Spleen (tissue), 7 donors: ENCODE results near the gene DSN1.

Experiments used
- POLR2AphosphoS5 ChIP-seq, 3 donors: sonication (generic); formaldehyde crosslinking; IDR thresholded peaks; one replicate each; pipeline ENCODE4 v1.5.1; 2017; ENCODE audit warnings: antibody characterized with exemption in 3 of 3
- TF ChIP-seq, protein P1 (sequence below), 11 experiments: fragments of 200-600 bp in 7 of 11; fragments of 450-650 bp in 4 of 11; sonication (generic) in 4 of 11; IDR thresholded peaks in 8 of 11; conservative IDR thresholded peaks in 3 of 11; 1 replicate in 7 of 11; 2 replicates in 4 of 11; pipeline versions ENCODE4 v1.4.0 to v1.8.0; 2016 to 2021; ENCODE audit warnings: antibody characterized with exemption in 11 of 11, inconsistent platforms in 4 of 11, mild to moderate bottlenecking in 1 of 11
- donor health status: DM: no; HTN: no; CAD: no; lungs with moderate emphysema.
- donor health status: DM: no; HTN: no; CAD: no.
- donor health status: DM: no; HTN: no; CAD: no.

DNA sequence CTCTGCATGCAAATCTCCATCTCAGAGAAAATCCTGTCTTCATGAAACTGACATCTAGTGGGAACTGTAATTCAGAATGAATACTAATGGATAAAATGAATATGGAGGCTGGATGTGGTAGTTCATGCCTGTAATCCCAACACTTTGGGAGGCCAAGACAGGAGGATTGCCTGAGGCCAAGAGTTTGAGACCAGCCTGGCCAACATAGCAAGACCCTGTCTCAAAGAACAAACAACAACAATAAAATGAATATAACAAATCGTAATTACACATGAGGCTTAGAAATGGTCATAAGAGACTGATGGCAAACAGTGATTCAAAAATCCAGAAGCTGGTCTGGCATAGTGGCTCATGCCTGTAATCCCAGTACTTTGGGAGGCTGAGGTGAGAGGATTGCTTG, 44.6 kb upstream of the DSN1 start:
- TF ChIP-seq, protein P1, sequence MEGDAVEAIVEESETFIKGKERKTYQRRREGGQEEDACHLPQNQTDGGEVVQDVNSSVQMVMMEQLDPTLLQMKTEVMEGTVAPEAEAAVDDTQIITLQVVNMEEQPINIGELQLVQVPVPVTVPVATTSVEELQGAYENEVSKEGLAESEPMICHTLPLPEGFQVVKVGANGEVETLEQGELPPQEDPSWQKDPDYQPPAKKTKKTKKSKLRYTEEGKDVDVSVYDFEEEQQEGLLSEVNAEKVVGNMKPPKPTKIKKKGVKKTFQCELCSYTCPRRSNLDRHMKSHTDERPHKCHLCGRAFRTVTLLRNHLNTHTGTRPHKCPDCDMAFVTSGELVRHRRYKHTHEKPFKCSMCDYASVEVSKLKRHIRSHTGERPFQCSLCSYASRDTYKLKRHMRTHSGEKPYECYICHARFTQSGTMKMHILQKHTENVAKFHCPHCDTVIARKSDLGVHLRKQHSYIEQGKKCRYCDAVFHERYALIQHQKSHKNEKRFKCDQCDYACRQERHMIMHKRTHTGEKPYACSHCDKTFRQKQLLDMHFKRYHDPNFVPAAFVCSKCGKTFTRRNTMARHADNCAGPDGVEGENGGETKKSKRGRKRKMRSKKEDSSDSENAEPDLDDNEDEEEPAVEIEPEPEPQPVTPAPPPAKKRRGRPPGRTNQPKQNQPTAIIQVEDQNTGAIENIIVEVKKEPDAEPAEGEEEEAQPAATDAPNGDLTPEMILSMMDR (IDR thresholded peaks at IDR 0.05 in 8 of 11, conservative IDR thresholded peaks at IDR 0.05 in 3 of 11), result no peak
- TF ChIP-seq POLR2AphosphoS5 (IDR thresholded peaks at IDR 0.05), result no peak
